Retinal pigment epithelial cell (primary cell): Measurements from ENCODE around the gene QSER1.

Experiments
- DNase-seq: peaks from one replicate; pipeline ENCODE4 v3.0.0-alpha.2; 2010; ENCODE audit warnings: low read depth
- H3K4me3 ChIP-seq: 2 replicates; pipeline ENCODE4 v1.5.1; 2011; ENCODE audit warnings: mild to moderate bottlenecking, low read length, control low read depth, moderate library complexity
- TF ChIP-seq, protein P1 (sequence below): conservative IDR thresholded peaks from 2 replicates; pipeline ENCODE4 v1.5.1; 2011; ENCODE audit warnings: low read depth, low read length, control low read depth, inconsistent platforms

Gene QSER1

DNA sequence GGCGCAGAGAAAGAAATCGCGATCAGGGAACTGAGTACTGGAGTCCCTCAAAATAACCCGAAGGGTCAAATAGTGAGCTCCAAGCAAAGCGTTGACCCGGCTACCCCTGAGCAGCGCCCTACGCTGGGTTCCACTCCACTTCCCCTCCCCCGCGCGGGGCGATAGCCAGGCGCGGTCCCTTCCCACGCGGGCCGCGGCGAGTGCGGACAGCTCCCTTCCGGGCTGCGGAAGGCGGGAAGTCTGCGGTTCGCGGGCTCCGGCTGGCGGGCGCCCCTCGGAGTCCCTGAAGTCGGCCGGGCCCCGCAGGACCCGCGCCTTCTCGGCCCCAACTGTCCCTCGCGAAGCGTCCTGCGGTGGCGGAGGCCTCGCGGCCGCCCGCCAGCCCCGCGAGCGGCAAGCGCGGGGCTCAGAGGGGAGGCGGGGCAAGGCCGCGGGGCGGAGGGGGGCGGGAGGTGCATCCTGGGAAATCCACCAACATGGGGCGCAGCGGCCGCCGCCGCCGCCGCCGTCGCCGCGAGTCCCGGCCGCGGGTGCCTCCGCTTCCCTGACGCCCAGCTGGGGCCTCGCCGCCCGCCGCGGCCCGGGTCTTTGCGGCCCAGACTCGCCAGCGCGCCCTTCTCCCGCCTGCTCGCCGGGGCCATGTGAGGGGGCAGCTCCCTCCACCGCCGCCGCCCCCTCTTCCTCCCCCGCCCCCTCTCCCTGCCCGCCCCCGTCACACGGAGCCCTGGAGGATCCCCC, at the start of gene QSER1:
QSER1 (plus strand) TSS at position 457 of the 738 bp plus-strand sequence. CDS start 315 bp downstream, outside the sequence.
- TF ChIP-seq, protein P1, sequence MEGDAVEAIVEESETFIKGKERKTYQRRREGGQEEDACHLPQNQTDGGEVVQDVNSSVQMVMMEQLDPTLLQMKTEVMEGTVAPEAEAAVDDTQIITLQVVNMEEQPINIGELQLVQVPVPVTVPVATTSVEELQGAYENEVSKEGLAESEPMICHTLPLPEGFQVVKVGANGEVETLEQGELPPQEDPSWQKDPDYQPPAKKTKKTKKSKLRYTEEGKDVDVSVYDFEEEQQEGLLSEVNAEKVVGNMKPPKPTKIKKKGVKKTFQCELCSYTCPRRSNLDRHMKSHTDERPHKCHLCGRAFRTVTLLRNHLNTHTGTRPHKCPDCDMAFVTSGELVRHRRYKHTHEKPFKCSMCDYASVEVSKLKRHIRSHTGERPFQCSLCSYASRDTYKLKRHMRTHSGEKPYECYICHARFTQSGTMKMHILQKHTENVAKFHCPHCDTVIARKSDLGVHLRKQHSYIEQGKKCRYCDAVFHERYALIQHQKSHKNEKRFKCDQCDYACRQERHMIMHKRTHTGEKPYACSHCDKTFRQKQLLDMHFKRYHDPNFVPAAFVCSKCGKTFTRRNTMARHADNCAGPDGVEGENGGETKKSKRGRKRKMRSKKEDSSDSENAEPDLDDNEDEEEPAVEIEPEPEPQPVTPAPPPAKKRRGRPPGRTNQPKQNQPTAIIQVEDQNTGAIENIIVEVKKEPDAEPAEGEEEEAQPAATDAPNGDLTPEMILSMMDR = no peak

GRCh38 chr11:32843544-32843943, 49.1 kb upstream of the QSER1 start:
- no peak overlapping the region for H3K4me3 ChIP-seq
- DNase-seq = no peak
- TF ChIP-seq, protein P1 = no peak

More for the DNA sequence above, at the start of gene QSER1:
- no peak for DNase-seq
- peak within 1 kb of the TSS; percentile 83 for H3K4me3 ChIP-seq

DNA sequence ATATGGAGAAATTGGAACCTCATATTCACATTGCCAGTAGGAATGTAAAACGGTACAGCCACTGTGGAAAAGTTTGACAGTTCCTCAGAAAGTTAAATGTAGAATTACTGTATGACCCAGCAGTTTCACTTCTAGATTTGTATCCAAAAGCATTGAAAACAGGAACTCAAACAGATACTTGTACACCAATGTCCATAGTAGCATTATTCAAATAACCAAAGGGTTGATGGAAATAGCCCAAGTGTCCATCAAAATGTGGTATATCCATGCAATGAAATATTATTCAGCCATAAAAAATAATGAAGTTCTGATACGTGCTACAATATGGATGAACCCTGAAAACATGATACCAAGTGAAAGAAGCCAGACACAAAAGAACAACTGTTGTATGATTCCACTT, 45.1 kb upstream of the QSER1 start:
- DNase-seq = no peak
- H3K4me3 ChIP-seq = no peak overlapping the region
- TF ChIP-seq, protein P1 = no peak

DNA sequence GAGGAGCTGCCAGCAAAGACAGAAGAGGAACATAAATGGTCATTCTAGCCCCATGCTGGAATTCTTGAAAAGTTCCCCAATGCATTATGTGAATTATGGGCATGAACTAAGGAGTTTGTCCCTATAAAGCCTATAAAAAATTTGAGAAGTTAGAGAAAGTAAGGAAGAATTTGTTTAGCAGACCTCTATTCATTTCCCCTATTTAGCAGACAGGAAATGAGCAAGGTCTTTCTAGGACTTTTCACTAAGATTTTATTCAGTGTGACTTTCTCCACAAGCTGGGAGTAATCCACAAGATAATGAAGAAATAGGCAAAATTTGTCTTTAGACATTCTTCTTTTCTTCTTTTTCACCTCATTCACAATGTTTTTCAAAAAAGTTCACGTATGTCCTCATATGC, 42.9 kb upstream of the QSER1 start:
- no peak overlapping the region for H3K4me3 ChIP-seq
- no peak for DNase-seq

GRCh38 chr11:32851251-32851650, 41.4 kb upstream of the QSER1 start:
- TF ChIP-seq, protein P1 = no peak
- no peak for DNase-seq
- no peak overlapping the region for H3K4me3 ChIP-seq

More for the DNA sequence above, 42.9 kb upstream of the QSER1 start:
- TF ChIP-seq, protein P1 = no peak

- H3K4me3 ChIP-seq = no peak overlapping the region
- TF ChIP-seq, protein P1 = no peak
- peak; percentile 69 for DNase-seq
These were observed 40.4 kb upstream of the QSER1 start for GRCh38 chr11:32852207-32852606.

GRCh38 chr11:32855601-32856000, 37.0 kb upstream of the QSER1 start:
- TF ChIP-seq, protein P1 = no peak
- no peak for DNase-seq
- no peak overlapping the region for H3K4me3 ChIP-seq
